ENCODE data around the gene DMKN.

DNA sequence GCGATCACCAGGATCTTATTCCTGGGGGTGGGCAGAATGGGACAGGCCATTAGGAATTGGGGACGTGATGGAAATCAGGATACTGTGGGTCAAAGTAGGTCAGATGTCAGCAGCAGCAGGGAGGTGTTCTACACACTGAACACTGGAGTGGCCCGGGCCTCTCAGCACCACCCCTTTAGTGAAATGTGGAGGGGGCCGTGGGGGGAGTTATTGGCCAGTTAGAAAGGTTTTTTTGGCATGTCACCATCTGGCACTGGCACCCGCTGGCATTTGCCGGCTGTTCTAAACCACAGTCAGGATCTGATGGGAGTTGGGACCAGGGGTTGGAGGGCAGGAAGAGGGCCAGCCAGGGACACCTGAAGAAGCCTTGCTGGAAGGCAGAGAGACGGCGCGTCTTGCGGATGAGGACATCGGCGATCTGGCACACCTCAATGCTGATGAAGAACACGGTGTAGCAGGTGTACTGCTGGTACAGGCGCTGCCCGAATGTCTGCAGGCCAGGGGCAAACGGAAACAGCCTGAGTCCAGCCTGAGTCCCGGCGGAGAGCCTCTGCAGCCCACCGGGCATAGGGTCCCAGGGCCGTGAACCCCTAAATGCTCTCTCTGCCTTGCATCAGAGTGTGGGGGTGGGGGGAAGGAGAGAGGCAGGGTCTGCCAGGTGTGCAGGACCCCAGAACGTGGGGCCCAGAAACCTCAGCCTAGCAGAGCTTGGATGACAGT lies 37.8 kb upstream of the DMKN start:
- TF ChIP-seq YY1 (IDR thresholded peaks at IDR 0.05; ENCODE audit: low read depth, low read length), result no peak
- TF ChIP-seq SP1 (IDR thresholded peaks at IDR 0.05; ENCODE audit: low read depth, low read length), result no peak
- TF ChIP-seq POLR2AphosphoS5 (IDR thresholded peaks at IDR 0.05; ENCODE audit: low read depth, low read length), result no peak
- no peak for TF ChIP-seq JUN (IDR thresholded peaks at IDR 0.05; ENCODE audit: low read depth, low read length)
- no peak for TF ChIP-seq SIN3A (conservative IDR thresholded peaks at IDR 0.05 in 1 of 2, IDR thresholded peaks at IDR 0.05 in 1 of 2; ENCODE audit: low read depth in 1 of 2, low read length in 2 of 2)
- TF ChIP-seq CTCF (IDR thresholded peaks at IDR 0.05; ENCODE audit: control extremely low read depth in 1 of 3, insufficient read depth in 1 of 3, low read depth in 1 of 3, low read length in 3 of 3), result no peak
- TF ChIP-seq, protein P1, sequence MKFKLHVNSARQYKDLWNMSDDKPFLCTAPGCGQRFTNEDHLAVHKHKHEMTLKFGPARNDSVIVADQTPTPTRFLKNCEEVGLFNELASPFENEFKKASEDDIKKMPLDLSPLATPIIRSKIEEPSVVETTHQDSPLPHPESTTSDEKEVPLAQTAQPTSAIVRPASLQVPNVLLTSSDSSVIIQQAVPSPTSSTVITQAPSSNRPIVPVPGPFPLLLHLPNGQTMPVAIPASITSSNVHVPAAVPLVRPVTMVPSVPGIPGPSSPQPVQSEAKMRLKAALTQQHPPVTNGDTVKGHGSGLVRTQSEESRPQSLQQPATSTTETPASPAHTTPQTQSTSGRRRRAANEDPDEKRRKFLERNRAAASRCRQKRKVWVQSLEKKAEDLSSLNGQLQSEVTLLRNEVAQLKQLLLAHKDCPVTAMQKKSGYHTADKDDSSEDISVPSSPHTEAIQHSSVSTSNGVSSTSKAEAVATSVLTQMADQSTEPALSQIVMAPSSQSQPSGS (IDR thresholded peaks at IDR 0.05; ENCODE audit: low read length), result no peak
- TF ChIP-seq JUND (IDR thresholded peaks at IDR 0.05; ENCODE audit: low read length), result no peak
- TF ChIP-seq POLR2A (IDR thresholded peaks at IDR 0.05; ENCODE audit: control extremely low read depth in 1 of 2, low read depth in 2 of 2, low read length in 2 of 2), result no peak
- no peak for TF ChIP-seq SUZ12 (IDR thresholded peaks at IDR 0.05; ENCODE audit: low read length)
- TF ChIP-seq MAFK (IDR thresholded peaks at IDR 0.05; ENCODE audit: low read depth, low read length), result no peak
- no peak for TF ChIP-seq KDM1A (IDR thresholded peaks at IDR 0.05; ENCODE audit: borderline replicate concordance, low read length)

Data from H1 (cell line).